Mammary epithelial cell (primary cell): ENCODE data around the gene LPP.

Source experiments
- EZH2 ChIP-seq: IDR thresholded peaks from 2 replicates; pipeline ENCODE4 v1.6.1; 2012; ENCODE audit warnings: low read length, inconsistent platforms, borderline replicate concordance
- TF ChIP-seq, protein P1 (sequence below), 2 donors: IDR thresholded peaks in 1 of 2; conservative IDR thresholded peaks in 1 of 2; 2 replicates each; pipeline ENCODE4 v1.5.1; 2011 to 2012; ENCODE audit warnings: inconsistent platforms in 2 of 2, low read length in 2 of 2, mild to moderate bottlenecking in 2 of 2, control low read depth in 1 of 2, low read depth in 1 of 2; ENCODE audit not compliant: insufficient read depth in 1 of 2; ENCODE audit errors: extremely low read depth in 1 of 2

DNA sequence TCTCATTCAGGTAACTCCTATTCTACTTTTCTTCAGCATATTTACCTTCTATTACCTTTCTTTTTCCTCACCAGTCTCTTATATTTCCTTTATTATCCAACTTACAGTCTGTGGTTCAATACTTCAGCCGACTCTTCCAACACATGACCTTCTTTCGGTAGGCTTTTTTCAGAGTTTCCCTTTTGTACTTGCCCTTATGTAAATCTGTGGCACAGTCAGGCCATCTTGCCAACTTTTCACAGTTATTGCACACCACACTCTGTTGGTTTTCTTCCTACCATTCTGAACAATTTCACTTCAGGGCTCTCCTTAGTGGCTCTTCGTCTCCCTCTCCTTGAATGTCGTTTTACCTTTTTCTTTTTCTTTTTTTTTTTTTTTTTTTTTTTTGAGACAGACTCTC lies 427.8 kb downstream of the LPP start:
- TF ChIP-seq, protein P1, sequence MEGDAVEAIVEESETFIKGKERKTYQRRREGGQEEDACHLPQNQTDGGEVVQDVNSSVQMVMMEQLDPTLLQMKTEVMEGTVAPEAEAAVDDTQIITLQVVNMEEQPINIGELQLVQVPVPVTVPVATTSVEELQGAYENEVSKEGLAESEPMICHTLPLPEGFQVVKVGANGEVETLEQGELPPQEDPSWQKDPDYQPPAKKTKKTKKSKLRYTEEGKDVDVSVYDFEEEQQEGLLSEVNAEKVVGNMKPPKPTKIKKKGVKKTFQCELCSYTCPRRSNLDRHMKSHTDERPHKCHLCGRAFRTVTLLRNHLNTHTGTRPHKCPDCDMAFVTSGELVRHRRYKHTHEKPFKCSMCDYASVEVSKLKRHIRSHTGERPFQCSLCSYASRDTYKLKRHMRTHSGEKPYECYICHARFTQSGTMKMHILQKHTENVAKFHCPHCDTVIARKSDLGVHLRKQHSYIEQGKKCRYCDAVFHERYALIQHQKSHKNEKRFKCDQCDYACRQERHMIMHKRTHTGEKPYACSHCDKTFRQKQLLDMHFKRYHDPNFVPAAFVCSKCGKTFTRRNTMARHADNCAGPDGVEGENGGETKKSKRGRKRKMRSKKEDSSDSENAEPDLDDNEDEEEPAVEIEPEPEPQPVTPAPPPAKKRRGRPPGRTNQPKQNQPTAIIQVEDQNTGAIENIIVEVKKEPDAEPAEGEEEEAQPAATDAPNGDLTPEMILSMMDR (conservative IDR thresholded peaks at IDR 0.05 in 1 of 2, IDR thresholded peaks at IDR 0.05 in 1 of 2; ENCODE audit: extremely low read depth in 1 of 2, insufficient read depth in 1 of 2, low read depth in 1 of 2, low read length in 2 of 2) = no peak
- TF ChIP-seq EZH2 = no peak
